Neural cell (in vitro differentiated cells): ENCODE measurements around the gene WDR5. TPM values are rescaled to one million over a fixed set of nuclear protein-coding genes. Genes with fewer than 3 reads are reported as not detected.

Experiments
- H2AFZ ChIP-seq: fragments of 200-600, 300-800 bp; sonication (generic), shearing (Covaris generic); 2 replicates; pipeline ENCODE4 v1.6.0; 2014; ENCODE audit warnings: low read depth, mild to moderate bottlenecking, antibody characterized with exemption, low read length, moderate library complexity
- H3F3A ChIP-seq: fragments of 200-600 bp; shearing (Covaris generic); 2 replicates; pipeline ENCODE4 v1.6.1; 2016; ENCODE audit warnings: mild to moderate bottlenecking, moderate library complexity, mixed read lengths, antibody characterized with exemption, low read length; ENCODE audit not compliant: insufficient read depth, poor library complexity, severe bottlenecking
- H3K27ac ChIP-seq: fragments of 200-600, 300-800 bp; sonication (generic), shearing (Covaris generic); 2 replicates; pipeline ENCODE4 v1.5.1; 2014; ENCODE audit warnings: mild to moderate bottlenecking, low read length, moderate library complexity
- H3K27me3 ChIP-seq: fragments of 300-800, 200-600 bp; sonication (generic), shearing (Covaris generic); 2 replicates; pipeline ENCODE4 v1.6.0; 2014; ENCODE audit warnings: mild to moderate bottlenecking, low read depth, low read length, moderate library complexity; ENCODE audit not compliant: insufficient read depth
- H3K36me3 ChIP-seq: fragments of 300-800, 200-600 bp; sonication (generic), shearing (Covaris generic); 2 replicates; pipeline ENCODE4 v1.5.1; 2014; ENCODE audit warnings: mild to moderate bottlenecking, antibody characterized with exemption, low read length, moderate library complexity; ENCODE audit not compliant: insufficient read depth
- H3K4me2 ChIP-seq: fragments of 300-800, 200-600 bp; sonication (generic), shearing (Covaris generic); 2 replicates; pipeline ENCODE4 v1.6.0; 2014; ENCODE audit warnings: mild to moderate bottlenecking, low read length
- H3K4me3 ChIP-seq: fragments of 300-800, 200-600 bp; sonication (generic), shearing (Covaris generic); 2 replicates; pipeline ENCODE4 v1.5.1; 2014; ENCODE audit warnings: mild to moderate bottlenecking, low read length, moderate library complexity
- H3K79me2 ChIP-seq: fragments of 200-600 bp; shearing (Covaris generic); replicated peaks from 2 replicates; pipeline ENCODE4 v1.6.0; 2014; ENCODE audit warnings: mild to moderate bottlenecking, low read length, moderate library complexity; ENCODE audit not compliant: insufficient read depth
- H3K9ac ChIP-seq: fragments of 300-800, 200-600 bp; sonication (generic), shearing (Covaris generic); 2 replicates; pipeline ENCODE4 v1.6.1; 2016; ENCODE audit warnings: mild to moderate bottlenecking, low read length, mixed read lengths
- H3K9me2 ChIP-seq: fragments of 200-600 bp; shearing (Covaris generic); 2 replicates; pipeline ENCODE4 v1.6.1; 2016; ENCODE audit warnings: mild to moderate bottlenecking, low read length, mixed read lengths; ENCODE audit not compliant: insufficient read depth
- H3K9me3 ChIP-seq: fragments of 200-600, 300-800 bp; sonication (generic), shearing (Covaris generic); 2 replicates; pipeline ENCODE4 v1.6.1; 2016; ENCODE audit warnings: mild to moderate bottlenecking, mixed run types, low read length, moderate library complexity, mixed read lengths
- H4K20me1 ChIP-seq: fragments of 200-600 bp; shearing (Covaris generic); 2 replicates; pipeline ENCODE4 v1.6.1; 2016; ENCODE audit warnings: mild to moderate bottlenecking, mixed run types; ENCODE audit not compliant: insufficient read depth
- EP300 ChIP-seq: fragments of 450-650 bp; conservative IDR thresholded peaks from 2 replicates; pipeline ENCODE4 v1.6.1; 2014; ENCODE audit warnings: antibody characterized with exemption, mild to moderate bottlenecking, moderate library complexity; ENCODE audit not compliant: poor library complexity, severe bottlenecking
- EZH2 ChIP-seq: fragments of 200-600, 300-800 bp; shearing (Covaris generic), sonication (generic); IDR thresholded peaks from 2 replicates; pipeline ENCODE4 v1.6.1; 2014; ENCODE audit warnings: antibody characterized with exemption, low read length, borderline replicate concordance, mild to moderate bottlenecking; ENCODE audit not compliant: insufficient read depth, poor library complexity, severe bottlenecking
- MXI1 ChIP-seq: fragments of 450-650 bp; conservative IDR thresholded peaks from 2 replicates; pipeline ENCODE4 v1.6.1; 2014; ENCODE audit warnings: antibody characterized with exemption, mild to moderate bottlenecking; ENCODE audit not compliant: poor library complexity, severe bottlenecking
- POLR2AphosphoS5 ChIP-seq: IDR thresholded peaks from 2 replicates; pipeline ENCODE4 v1.6.1; 2012
- RAD21 ChIP-seq: fragments of 450-650 bp; conservative IDR thresholded peaks from 2 replicates; pipeline ENCODE4 v1.6.1; 2014; ENCODE audit warnings: antibody characterized with exemption, mild to moderate bottlenecking, moderate library complexity
- SMC3 ChIP-seq: fragments of 450-650 bp; conservative IDR thresholded peaks from 2 replicates; pipeline ENCODE4 v1.6.1; 2014; ENCODE audit warnings: antibody characterized with exemption, mild to moderate bottlenecking, moderate library complexity; ENCODE audit not compliant: poor library complexity
- TAF1 ChIP-seq: IDR thresholded peaks from 2 replicates; pipeline ENCODE4 v1.6.1; 2012; ENCODE audit warnings: low read depth
- polyA plus RNA-seq: library from polyadenylated mRNA; depleted of rRNA; stranded (reverse); fragments of >200 nt; gene quantifications from 2 replicates; pipeline ENCODE4 v1.2.3, GENCODE V29; 2014
- TF ChIP-seq, protein P1 (sequence below): fragments of 450-650 bp; IDR thresholded peaks from 2 replicates; pipeline ENCODE4 v1.5.1; 2014; ENCODE audit warnings: antibody characterized with exemption, mild to moderate bottlenecking, moderate library complexity; ENCODE audit not compliant: poor library complexity, severe bottlenecking
- TF ChIP-seq, protein P2 (sequence below): IDR thresholded peaks from 2 replicates; pipeline ENCODE4 v1.6.1; 2012; ENCODE audit warnings: borderline replicate concordance

The WDR5 gene
- polyA plus RNA-seq, 1 donor from 2014 or later, result 40.2 TPM

DNA sequence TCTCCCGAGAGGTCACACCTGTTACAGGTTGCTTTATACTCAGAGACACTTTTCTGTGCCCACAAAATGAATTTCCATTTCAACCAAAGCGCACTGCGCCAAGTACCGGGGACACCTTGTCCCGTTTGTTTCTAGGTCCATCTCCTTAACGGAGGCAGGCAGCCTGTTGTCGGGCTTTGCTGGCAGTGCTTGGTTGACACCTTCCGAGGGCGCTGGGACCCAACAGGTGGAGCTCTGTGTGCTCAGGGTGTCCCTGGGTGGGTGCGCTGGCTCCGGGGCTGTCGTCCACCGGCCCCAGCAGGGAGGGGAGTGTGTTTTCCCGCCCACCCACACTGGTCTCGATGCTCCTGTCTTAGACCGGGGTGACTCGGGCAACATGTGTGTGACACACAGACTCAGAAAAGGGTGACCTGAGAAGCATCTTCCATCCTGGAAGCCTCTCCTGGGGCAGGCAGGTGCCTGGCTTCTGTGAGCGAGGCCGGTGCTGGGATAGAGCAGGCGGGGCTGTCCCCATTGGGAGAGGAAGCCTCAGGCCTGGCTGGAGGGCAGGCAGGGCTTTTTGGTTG, 20.0 kb downstream of the WDR5 start:
- H3F3A ChIP-seq, result no peaks in the 10 kb centered on the region
- H3K4me2 ChIP-seq, result no peak overlapping the region
- H3K36me3 ChIP-seq, result no peaks in the 10 kb centered on the region
- TF ChIP-seq EZH2 (no peak), MXI1 (no peak), SMC3 (no peak), TAF1 (no peak), EP300 (no peak), RAD21 (no peak), POLR2AphosphoS5 (no peak)
- TF ChIP-seq, protein P1, sequence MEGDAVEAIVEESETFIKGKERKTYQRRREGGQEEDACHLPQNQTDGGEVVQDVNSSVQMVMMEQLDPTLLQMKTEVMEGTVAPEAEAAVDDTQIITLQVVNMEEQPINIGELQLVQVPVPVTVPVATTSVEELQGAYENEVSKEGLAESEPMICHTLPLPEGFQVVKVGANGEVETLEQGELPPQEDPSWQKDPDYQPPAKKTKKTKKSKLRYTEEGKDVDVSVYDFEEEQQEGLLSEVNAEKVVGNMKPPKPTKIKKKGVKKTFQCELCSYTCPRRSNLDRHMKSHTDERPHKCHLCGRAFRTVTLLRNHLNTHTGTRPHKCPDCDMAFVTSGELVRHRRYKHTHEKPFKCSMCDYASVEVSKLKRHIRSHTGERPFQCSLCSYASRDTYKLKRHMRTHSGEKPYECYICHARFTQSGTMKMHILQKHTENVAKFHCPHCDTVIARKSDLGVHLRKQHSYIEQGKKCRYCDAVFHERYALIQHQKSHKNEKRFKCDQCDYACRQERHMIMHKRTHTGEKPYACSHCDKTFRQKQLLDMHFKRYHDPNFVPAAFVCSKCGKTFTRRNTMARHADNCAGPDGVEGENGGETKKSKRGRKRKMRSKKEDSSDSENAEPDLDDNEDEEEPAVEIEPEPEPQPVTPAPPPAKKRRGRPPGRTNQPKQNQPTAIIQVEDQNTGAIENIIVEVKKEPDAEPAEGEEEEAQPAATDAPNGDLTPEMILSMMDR, result no peak
- TF ChIP-seq, protein P2, sequence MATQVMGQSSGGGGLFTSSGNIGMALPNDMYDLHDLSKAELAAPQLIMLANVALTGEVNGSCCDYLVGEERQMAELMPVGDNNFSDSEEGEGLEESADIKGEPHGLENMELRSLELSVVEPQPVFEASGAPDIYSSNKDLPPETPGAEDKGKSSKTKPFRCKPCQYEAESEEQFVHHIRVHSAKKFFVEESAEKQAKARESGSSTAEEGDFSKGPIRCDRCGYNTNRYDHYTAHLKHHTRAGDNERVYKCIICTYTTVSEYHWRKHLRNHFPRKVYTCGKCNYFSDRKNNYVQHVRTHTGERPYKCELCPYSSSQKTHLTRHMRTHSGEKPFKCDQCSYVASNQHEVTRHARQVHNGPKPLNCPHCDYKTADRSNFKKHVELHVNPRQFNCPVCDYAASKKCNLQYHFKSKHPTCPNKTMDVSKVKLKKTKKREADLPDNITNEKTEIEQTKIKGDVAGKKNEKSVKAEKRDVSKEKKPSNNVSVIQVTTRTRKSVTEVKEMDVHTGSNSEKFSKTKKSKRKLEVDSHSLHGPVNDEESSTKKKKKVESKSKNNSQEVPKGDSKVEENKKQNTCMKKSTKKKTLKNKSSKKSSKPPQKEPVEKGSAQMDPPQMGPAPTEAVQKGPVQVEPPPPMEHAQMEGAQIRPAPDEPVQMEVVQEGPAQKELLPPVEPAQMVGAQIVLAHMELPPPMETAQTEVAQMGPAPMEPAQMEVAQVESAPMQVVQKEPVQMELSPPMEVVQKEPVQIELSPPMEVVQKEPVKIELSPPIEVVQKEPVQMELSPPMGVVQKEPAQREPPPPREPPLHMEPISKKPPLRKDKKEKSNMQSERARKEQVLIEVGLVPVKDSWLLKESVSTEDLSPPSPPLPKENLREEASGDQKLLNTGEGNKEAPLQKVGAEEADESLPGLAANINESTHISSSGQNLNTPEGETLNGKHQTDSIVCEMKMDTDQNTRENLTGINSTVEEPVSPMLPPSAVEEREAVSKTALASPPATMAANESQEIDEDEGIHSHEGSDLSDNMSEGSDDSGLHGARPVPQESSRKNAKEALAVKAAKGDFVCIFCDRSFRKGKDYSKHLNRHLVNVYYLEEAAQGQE, result no peak
- no peaks in the 10 kb centered on the region for H4K20me1 ChIP-seq
- H3K9me2 ChIP-seq, result no peaks in the 10 kb centered on the region
- H2AFZ ChIP-seq, result no peak overlapping the region
- no peak overlapping the region for H3K4me3 ChIP-seq
- no peak overlapping the region for H3K9ac ChIP-seq
- no peaks in the 10 kb centered on the region for H3K27me3 ChIP-seq
- H3K27ac ChIP-seq, result no peak overlapping the region
- no peaks in the 10 kb centered on the region for H3K79me2 ChIP-seq
- no peaks in the 10 kb centered on the region for H3K9me3 ChIP-seq

DNA sequence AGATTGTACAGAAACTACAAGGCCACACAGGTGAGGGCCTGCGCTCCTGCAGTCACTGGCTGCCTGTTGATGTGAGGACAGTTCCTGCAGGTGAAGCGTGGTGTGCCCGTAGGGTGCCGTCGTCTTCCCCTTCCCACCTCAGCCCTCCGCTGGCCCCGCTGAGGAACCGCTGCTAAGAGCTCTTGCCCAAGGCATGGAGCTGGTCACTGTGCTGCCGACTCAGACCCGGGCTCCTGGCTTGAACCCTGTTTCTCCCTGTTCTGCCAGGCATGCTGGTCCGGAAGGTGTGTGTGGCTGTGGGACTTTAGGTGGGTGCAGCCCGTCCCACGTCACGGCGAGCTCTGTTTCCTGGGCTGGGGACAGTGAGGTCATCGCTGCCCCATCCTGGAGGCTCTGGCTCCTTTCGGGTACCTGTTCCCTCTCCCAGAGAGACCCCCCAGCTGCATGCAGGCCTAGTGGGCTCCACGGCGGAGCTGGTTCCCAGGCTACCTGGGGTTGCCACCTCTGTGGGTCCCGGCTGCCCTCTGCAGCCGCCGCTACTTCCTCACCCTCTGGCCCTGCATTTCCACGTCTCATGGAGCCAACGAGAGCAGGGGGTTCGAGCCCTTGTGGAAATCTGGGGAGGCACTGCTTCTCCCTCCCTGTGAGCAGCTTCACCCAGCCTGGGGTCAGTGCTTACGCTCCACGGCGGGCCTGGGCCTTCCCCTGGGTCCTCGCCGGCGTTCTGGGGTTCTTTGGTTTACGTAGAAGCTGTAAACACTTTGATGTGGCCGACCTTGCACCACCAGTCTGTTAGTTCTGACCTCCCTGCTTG, 20.9 kb downstream of the WDR5 start:
- Histone ChIP-seq H4K20me1 (no peaks in the 10 kb centered on the region), H3F3A (no peaks in the 10 kb centered on the region), H3K79me2 (no peaks in the 10 kb centered on the region), H3K4me2 (no peak overlapping the region), H3K9me2 (no peaks in the 10 kb centered on the region), H3K36me3 (no peaks in the 10 kb centered on the region), H3K27me3 (no peaks in the 10 kb centered on the region), H3K9me3 (no peaks in the 10 kb centered on the region), H3K27ac (no peak overlapping the region), H3K4me3 (no peak overlapping the region), H3K9ac (no peak overlapping the region), H2AFZ (no peak overlapping the region)
- TF ChIP-seq EP300 (no peak), TAF1 (no peak), EZH2 (no peak), SMC3 (no peak), RAD21 (no peak), POLR2AphosphoS5 (no peak), MXI1 (no peak)
- TF ChIP-seq, protein P2, result no peak
- TF ChIP-seq, protein P1, result no peak
